ENCODE measurements around the gene PRR32. TPM values are rescaled to one million over a fixed set of nuclear protein-coding genes. Genes with fewer than 3 reads are reported as not detected.
"Not testable (repeated sequence)": the region's sequence is repeated elsewhere in the genome, so short reads cannot be mapped to it uniquely, and the experiment has no call there.

The PRR32 gene
- total and polyA plus RNA-seq, 2 donors (not counting 1 experiment from before 2014, with no cell fraction given) = not detected

DNA sequence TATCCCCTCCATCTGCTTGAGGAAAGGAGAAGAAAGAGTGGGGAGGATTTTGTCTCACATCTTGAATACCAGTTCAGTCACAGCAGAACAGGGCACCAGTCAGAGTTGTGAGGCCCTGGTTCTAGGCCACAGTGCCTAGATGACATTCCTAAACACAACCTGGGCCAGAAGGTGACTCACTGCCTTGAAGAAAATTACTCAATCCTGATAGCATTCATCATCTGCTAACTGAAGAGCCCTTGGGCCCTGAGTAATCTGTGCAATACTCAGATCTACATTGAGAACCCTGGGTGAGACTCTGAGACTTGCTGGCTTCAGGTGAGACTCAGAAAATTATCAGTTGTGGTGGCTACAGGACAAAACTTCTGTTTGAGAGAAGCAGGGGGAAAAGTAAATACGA, 20.5 kb upstream of the PRR32 start:
- Histone ChIP-seq H3K4me1 (ENCODE audit: control insufficient read depth, extremely low read depth, insufficient read depth, low read length) (no peaks in the 10 kb centered on the region), H3K79me2 (ENCODE audit: control insufficient read depth, insufficient read depth, low read length) (no peaks in the 10 kb centered on the region), H3K27ac (ENCODE audit: insufficient read depth, low read length) (no peak overlapping the region), H3K4me2 (ENCODE audit: extremely low read depth, insufficient read depth, low read length) (no peak overlapping the region), H3K9me3 (ENCODE audit: control insufficient read depth, insufficient read depth, low read depth, low read length) (no peaks in the 10 kb centered on the region), H2AFZ (ENCODE audit: low read length) (no peak overlapping the region), H4K20me1 (ENCODE audit: control insufficient read depth, extremely low read depth, insufficient read depth, low read length) (no peaks in the 10 kb centered on the region), H3K36me3 (ENCODE audit: control insufficient read depth, insufficient read depth, low read length) (no peaks in the 10 kb centered on the region), H3K27me3 (ENCODE audit: control insufficient read depth, insufficient read depth, low read length) (no peaks in the 10 kb centered on the region), H3K9ac (ENCODE audit: insufficient read depth, low read length) (no peak overlapping the region), H3K4me3 (replicated peaks in 1 of 4; ENCODE audit: control extremely low read depth in 1 of 4, insufficient read depth in 1 of 4, low read depth in 3 of 4, low read length in 4 of 4) (no peak overlapping the region)
- TF ChIP-seq, protein P1, sequence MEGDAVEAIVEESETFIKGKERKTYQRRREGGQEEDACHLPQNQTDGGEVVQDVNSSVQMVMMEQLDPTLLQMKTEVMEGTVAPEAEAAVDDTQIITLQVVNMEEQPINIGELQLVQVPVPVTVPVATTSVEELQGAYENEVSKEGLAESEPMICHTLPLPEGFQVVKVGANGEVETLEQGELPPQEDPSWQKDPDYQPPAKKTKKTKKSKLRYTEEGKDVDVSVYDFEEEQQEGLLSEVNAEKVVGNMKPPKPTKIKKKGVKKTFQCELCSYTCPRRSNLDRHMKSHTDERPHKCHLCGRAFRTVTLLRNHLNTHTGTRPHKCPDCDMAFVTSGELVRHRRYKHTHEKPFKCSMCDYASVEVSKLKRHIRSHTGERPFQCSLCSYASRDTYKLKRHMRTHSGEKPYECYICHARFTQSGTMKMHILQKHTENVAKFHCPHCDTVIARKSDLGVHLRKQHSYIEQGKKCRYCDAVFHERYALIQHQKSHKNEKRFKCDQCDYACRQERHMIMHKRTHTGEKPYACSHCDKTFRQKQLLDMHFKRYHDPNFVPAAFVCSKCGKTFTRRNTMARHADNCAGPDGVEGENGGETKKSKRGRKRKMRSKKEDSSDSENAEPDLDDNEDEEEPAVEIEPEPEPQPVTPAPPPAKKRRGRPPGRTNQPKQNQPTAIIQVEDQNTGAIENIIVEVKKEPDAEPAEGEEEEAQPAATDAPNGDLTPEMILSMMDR (conservative IDR thresholded peaks at IDR 0.05 in 1 of 2, IDR thresholded peaks at IDR 0.05 in 1 of 2; ENCODE audit: low read depth in 1 of 2, low read length in 2 of 2) = no peak
- no peak for TF ChIP-seq EZH2 (IDR thresholded peaks at IDR 0.05; ENCODE audit: low read length, missing control alignments)
- no peak for DNase-seq (ENCODE audit: low read depth in 2 of 2)

DNA sequence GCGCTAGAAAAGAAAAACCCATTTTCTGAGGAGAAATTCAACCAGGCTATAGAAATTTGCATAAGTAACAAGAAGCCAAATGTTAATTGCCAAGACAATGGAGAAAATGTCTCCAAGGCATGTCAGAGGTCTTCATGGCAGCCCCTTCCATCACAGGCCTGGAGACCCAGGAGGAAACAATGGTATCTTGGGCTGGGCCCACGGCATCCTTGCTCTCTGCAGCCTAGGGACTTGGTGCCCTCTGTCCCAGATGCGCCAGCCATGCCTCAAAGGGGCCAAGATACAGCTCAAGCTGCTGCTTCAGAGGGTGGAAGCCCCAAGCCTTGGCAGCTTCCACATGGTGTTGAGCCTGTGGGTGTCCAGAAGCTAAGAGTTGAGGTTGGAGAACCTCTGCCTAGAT, 12.7 kb upstream of the PRR32 start:
- not testable (repeated sequence) for H3K4me2 ChIP-seq (ENCODE audit: extremely low read depth, insufficient read depth, low read length); DNase-seq (ENCODE audit: low read depth in 2 of 2); H3K9me3 ChIP-seq (ENCODE audit: control insufficient read depth, insufficient read depth, low read depth, low read length); H3K9ac ChIP-seq (ENCODE audit: insufficient read depth, low read length); H3K4me1 ChIP-seq (ENCODE audit: control insufficient read depth, extremely low read depth, insufficient read depth, low read length); H3K27ac ChIP-seq (ENCODE audit: insufficient read depth, low read length); H3K79me2 ChIP-seq (ENCODE audit: control insufficient read depth, insufficient read depth, low read length); H3K36me3 ChIP-seq (ENCODE audit: control insufficient read depth, insufficient read depth, low read length); H4K20me1 ChIP-seq (ENCODE audit: control insufficient read depth, extremely low read depth, insufficient read depth, low read length); H3K27me3 ChIP-seq (ENCODE audit: control insufficient read depth, insufficient read depth, low read length); H3K4me3 ChIP-seq (replicated peaks in 1 of 4; ENCODE audit: control extremely low read depth in 1 of 4, insufficient read depth in 1 of 4, low read depth in 3 of 4, low read length in 4 of 4); H2AFZ ChIP-seq (ENCODE audit: low read length)

DNA sequence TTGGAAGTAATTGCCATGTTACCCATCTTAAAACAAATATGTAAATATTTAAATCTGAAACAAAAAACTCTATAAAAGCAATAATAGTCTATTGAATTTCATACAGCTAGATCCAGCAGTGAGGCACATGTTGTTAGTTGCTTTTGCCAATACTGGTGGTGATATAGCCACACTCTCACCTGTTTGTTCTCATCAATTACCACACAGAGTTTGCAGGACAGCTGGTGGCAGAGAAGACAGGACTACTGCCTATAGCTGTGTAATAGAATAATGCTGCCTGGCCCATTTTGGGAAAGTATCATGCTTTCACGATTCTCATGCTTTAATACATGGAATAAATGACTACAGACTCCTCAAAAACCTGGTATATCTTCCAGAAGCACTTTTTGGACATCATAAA, 3.7 kb upstream of the PRR32 start:
- H3K9ac ChIP-seq (ENCODE audit: insufficient read depth, low read length) = no peak overlapping the region
- no peaks in the 10 kb centered on the region for H3K27me3 ChIP-seq (ENCODE audit: control insufficient read depth, insufficient read depth, low read length)
- no peak for DNase-seq (ENCODE audit: low read depth in 2 of 2)
- no peak overlapping the region for H3K27ac ChIP-seq (ENCODE audit: insufficient read depth, low read length)
- H2AFZ ChIP-seq (ENCODE audit: low read length) = no peak overlapping the region
- H4K20me1 ChIP-seq (ENCODE audit: control insufficient read depth, extremely low read depth, insufficient read depth, low read length) = no peaks in the 10 kb centered on the region
- H3K4me1 ChIP-seq (ENCODE audit: control insufficient read depth, extremely low read depth, insufficient read depth, low read length) = no peaks in the 10 kb centered on the region
- H3K9me3 ChIP-seq (ENCODE audit: control insufficient read depth, insufficient read depth, low read depth, low read length) = no peaks in the 10 kb centered on the region
- no peaks in the 10 kb centered on the region for H3K36me3 ChIP-seq (ENCODE audit: control insufficient read depth, insufficient read depth, low read length)
- TF ChIP-seq, protein P1 (conservative IDR thresholded peaks at IDR 0.05 in 1 of 2, IDR thresholded peaks at IDR 0.05 in 1 of 2; ENCODE audit: low read depth in 1 of 2, low read length in 2 of 2) = no peak
- H3K4me3 ChIP-seq (replicated peaks in 1 of 4; ENCODE audit: control extremely low read depth in 1 of 4, insufficient read depth in 1 of 4, low read depth in 3 of 4, low read length in 4 of 4) = no peak overlapping the region
- H3K4me2 ChIP-seq (ENCODE audit: extremely low read depth, insufficient read depth, low read length) = no peak overlapping the region
- no peaks in the 10 kb centered on the region for H3K79me2 ChIP-seq (ENCODE audit: control insufficient read depth, insufficient read depth, low read length)
